RWPE1 (cell line): Measurements from ENCODE around the gene F2R.
"Not testable (repeated sequence)": the region's sequence is repeated elsewhere in the genome, so short reads cannot be mapped to it uniquely, and the experiment has no call there.

Experiments used
- CTCF ChIA-PET: fragments of 350-600 bp; sonication (Branson Sonifier 250); formaldehyde crosslinking; extraction: SDS; loops from one replicate; lab custom pipeline; 2021; lab: Yijun Ruan, JAX
- POLR2A ChIA-PET: fragments of 400-600 bp; formaldehyde crosslinking; extraction: SDS; loops from one replicate; lab custom pipeline; 2020; ENCODE audit warnings: antibody characterized with exemption; ENCODE audit not compliant: low non-redundant PET; lab: Yijun Ruan, JAX
- DNase-seq: peaks from one replicate; pipeline ENCODE4 v3.0.0; 2012; ENCODE audit warnings: low spot score
- H3K27ac ChIP-seq: fragments of 450-650 bp; 2 replicates; pipeline ENCODE4 v1.5.1; 2017
- TF ChIP-seq, protein P1 (sequence below): fragments of 450-650 bp; conservative IDR thresholded peaks from 2 replicates; pipeline ENCODE4 v1.5.1; 2017; ENCODE audit warnings: low read depth, mild to moderate bottlenecking

Gene F2R

DNA sequence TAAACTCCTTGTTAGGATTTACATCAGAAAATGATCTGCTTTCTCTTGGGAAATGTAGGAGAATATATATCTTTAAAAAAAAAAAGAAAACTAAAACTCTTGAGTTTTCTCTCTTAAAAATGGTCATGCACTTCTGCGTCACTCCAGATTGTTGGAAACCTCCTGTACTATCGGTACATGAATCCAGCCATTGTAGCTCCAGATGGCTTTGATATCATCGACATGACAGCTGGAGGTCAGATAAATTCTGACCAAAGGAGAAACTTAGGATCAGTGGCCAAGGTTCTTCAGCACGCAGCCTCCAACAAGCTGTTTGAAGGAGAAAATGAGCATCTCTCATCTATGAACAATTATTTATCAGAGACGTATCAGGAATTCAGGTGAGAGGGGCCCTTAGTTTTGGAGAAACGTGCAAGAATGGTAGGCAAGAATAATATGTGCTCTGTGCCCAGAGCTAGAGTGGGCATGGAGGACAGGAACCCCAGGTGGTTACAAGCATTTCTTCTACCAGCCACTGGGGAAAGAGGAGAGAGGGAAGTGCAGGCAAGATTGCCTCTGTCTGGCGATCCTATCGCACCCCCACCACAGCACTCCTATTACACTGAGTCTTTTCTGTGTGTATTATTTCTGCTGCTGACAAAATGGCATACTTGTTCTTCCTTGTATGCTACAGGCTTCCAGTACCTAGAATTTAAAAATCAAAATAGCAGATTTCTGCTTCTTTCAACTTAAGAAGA lies 41.4 kb upstream of the F2R start:
- ChIA-PET POLR2A (no interaction called here), CTCF (interaction anchor here (0.6 to 0.8 kb wide), 2 partner anchors 16 to 145 kb away, joined by 3 to 4 read pairs; no protein-coding TSS in a partner anchor)
- H3K27ac ChIP-seq, result no peak overlapping the region
- TF ChIP-seq, protein P1, sequence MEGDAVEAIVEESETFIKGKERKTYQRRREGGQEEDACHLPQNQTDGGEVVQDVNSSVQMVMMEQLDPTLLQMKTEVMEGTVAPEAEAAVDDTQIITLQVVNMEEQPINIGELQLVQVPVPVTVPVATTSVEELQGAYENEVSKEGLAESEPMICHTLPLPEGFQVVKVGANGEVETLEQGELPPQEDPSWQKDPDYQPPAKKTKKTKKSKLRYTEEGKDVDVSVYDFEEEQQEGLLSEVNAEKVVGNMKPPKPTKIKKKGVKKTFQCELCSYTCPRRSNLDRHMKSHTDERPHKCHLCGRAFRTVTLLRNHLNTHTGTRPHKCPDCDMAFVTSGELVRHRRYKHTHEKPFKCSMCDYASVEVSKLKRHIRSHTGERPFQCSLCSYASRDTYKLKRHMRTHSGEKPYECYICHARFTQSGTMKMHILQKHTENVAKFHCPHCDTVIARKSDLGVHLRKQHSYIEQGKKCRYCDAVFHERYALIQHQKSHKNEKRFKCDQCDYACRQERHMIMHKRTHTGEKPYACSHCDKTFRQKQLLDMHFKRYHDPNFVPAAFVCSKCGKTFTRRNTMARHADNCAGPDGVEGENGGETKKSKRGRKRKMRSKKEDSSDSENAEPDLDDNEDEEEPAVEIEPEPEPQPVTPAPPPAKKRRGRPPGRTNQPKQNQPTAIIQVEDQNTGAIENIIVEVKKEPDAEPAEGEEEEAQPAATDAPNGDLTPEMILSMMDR, result no peak
- DNase-seq, result no peak

DNA sequence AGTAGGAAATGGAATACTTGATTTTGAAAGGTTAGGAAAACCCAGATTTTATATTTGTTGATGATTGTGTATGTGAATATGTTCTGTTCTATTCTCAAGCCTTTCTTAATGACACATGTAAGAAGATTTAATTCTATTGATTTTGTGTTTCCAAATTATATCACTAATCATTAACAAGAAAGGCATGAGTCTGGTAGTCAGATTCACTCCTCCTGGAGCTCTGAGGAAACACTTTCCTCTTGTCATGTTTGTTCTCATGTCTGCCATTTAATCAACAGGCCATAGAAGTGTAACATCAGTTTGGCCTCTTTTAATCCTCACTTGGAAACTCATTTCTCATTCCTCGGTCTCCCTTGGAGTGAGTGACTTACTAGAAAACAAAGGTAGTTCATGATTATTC lies 40.6 kb upstream of the F2R start:
- no peak overlapping the region for H3K27ac ChIP-seq
- CTCF ChIA-PET, result no interaction called here
- POLR2A ChIA-PET, result no interaction called here
- DNase-seq, result no peak
- TF ChIP-seq, protein P1, result no peak

DNA sequence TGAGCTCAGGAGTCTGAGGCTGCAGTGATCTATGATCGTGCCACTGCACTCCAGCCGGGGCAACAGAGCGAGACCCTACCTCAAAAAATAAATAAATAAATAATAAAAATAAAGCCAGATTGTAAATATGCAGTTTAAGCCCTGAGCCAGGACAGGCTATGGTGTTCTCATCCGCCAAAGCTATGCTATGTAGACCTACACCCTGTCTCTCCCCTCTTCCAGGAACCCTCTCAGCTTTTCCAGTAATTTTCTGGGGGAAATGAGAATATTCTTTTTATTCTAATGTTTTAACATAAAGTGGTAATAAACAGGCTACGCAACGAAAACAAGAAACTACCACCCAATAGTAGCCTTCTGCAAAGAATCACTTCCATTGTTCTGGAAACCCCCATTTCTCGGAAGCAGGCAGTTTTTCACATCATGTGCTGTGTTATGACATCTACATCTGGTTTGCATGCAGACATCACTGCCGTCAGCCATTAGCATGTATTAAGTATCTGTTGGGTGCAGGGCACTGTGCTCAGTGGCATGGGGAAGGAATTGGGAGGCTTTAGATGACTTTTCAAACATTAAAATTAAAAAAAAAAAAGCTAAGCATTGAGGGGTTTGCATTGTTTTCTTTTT lies 38.0 kb upstream of the F2R start:
- no peak overlapping the region for H3K27ac ChIP-seq
- TF ChIP-seq, protein P1, result no peak
- ChIA-PET CTCF (interaction anchor here (0.6 to 0.7 kb wide), 2 partner anchors 11 to 1166 kb away, joined by 3 read pairs; partner anchors contain the start of gene POLK), POLR2A (no interaction called here)
- no peak for DNase-seq

DNA sequence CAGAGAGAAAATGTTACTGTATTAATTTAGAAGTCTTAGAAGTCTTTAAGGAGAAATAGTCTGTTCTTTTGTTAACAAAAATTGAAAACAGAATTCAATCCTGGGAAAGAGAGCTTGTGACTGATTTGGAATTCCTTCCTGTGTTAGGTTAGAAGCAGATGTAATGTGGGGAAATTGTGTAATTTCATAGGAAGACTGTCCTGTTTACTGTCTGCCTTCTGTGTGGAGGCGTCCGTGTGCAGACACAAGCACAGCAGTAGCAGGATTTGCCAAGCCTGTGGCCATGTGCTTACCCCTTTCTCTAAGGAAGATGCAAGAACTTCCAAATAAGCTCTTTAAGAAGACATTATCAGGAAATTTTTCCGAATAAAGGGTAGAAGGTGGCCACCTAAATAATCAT lies 36.7 kb upstream of the F2R start:
- CTCF ChIA-PET, result interaction anchor here (0.6 kb wide), 1 partner anchor 95 kb away, joined by 3 read pairs; no protein-coding TSS in a partner anchor
- POLR2A ChIA-PET, result no interaction called here
- H3K27ac ChIP-seq, result no peak overlapping the region
- DNase-seq, result no peak
- TF ChIP-seq, protein P1, result no peak

DNA sequence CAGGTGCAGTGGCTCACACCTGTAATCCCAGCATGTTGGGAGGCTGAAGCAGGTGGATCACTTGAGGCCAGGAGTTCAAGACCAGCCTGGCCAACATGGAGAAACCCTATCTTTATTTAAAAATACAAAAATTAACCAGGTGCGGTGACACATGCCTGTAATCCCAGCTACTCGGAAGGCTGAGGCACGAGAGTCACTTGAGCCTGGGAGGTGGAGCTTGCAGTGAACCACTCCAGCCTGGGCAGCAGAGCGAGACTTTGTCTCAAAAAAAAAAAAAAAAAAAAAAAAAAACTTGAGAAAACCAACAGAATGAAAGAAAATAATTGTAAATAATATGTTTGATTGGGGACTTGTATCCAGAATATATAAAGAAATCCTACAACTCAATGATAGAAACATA lies 35.1 kb upstream of the F2R start:
- CTCF ChIA-PET, H3K27ac ChIP-seq, POLR2A ChIA-PET, DNase-seq: not testable (repeated sequence)

DNA sequence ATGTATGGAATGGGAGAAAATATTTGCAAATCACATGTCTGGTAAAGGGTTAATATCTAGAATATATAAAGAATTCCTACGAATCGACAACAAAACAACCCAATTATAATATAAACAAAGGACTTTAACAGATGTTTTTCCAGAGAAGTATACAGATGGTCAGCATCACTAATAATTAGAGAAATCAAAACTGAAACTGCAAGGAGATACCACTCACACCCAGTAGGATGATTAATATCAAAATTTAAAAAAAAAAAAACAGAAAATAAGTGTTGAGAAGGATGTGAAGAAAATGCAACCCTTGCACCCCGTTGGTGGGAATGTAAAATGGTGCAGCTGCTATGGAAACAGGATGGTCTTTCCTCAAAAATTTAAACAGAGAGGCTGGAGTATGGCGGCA lies 34.6 kb upstream of the F2R start:
- POLR2A ChIA-PET, result no interaction called here
- H3K27ac ChIP-seq, result no peak overlapping the region
- TF ChIP-seq, protein P1, result no peak
- CTCF ChIA-PET, result interaction anchor here (0.6 kb wide), 2 partner anchors 43 to 78 kb away, joined by 3 read pairs; no protein-coding TSS in a partner anchor
- no peak for DNase-seq

DNA sequence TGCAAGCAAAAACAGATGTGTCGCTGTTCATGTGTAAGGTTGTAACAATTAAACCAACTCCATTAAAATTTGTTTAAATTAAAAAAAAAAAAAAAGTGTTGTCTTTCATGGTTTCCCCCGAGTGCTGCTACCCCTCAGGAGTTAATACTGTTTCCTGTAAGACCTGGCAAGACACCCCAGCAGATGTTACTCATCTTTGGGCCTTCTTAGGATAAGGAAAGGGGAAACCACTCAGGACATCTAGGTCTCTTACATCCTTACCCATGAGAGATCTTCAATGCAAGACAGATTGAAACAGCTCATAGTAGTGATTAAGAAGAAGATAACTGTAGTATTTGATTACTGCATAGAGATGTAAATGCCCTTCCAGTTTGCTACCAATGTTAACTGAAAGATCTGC lies 33.5 kb upstream of the F2R start:
- ChIA-PET CTCF (interaction anchor here (0.5 to 0.7 kb wide), 3 partner anchors 1229 to 1533 kb away, joined by 3 to 5 read pairs (median 3); no protein-coding TSS in a partner anchor), POLR2A (no interaction called here)
- TF ChIP-seq, protein P1, result no peak

More for the DNA sequence above, 33.5 kb upstream of the F2R start:
- no peak for DNase-seq
- H3K27ac ChIP-seq, result no peak overlapping the region
